GM12891 (cell line): ENCODE data around the gene WFDC1.

Source experiments
- POLR2A ChIP-seq: IDR thresholded peaks from 2 replicates; pipeline ENCODE4 v1.6.1; 2011; ENCODE audit warnings: low read depth, low read length, control low read depth
- POLR2AphosphoS5 ChIP-seq: IDR thresholded peaks from 2 replicates; pipeline ENCODE4 v1.6.1; 2011; ENCODE audit warnings: low read depth, low read length, control low read depth
- POU2F2 ChIP-seq: IDR thresholded peaks from 2 replicates; pipeline ENCODE4 v1.6.1; 2011; ENCODE audit warnings: low read depth, mild to moderate bottlenecking, control low read depth, low read length, moderate library complexity
- TAF1 ChIP-seq: IDR thresholded peaks from 2 replicates; pipeline ENCODE4 v1.6.1; 2011; ENCODE audit warnings: low read depth, low read length, control low read depth

DNA sequence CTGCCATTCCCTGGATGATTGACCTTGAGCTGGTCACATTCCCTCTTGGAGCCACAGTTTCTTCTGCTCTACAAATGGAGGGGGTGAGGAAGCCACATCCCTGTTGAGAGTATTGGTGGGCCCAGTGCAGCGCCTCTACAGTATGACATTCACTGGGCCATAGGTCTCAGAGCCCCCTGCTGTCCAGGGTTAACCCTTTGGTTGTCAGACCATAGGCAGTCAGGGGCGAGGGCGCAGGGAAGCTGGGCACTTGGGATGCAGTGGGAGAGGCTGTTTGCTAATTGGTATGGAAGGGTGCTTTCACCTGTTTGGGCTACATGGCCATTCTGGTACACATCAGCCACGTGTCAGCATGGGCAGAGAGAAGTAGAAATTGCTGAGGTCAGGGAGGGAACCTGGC is 27.3 kb upstream of the WFDC1 start:
- TF ChIP-seq POU2F2, result no peak
- TF ChIP-seq POLR2A, result no peak
- no peak for TF ChIP-seq TAF1
- TF ChIP-seq POLR2AphosphoS5, result no peak
